B cell (primary cell): ENCODE data around the gene RPP14. TPM values are rescaled to one million over a fixed set of nuclear protein-coding genes. Genes with fewer than 3 reads are reported as not detected.

Experiments used
- ATAC-seq: fragments of 200-7000 bp; cut with Tn5 transposase; one replicate; pipeline ENCODE4 v1.10.0; 2021; ENCODE audit warnings: low read depth, mild to moderate bottlenecking, moderate number of reproducible peaks, moderate library complexity
- CTCF ChIA-PET: fragments of 350-600 bp; sonication (Branson Sonifier 250); formaldehyde crosslinking; loops from one replicate; lab custom pipeline; 2021; ENCODE audit warnings: antibody characterized with exemption, inconsistent platforms; lab: Charles Lee
- POLR2A ChIA-PET: fragments of 350-600 bp; sonication (Branson Sonifier 250); formaldehyde crosslinking; loops from one replicate; lab custom pipeline; 2021; ENCODE audit warnings: antibody characterized with exemption; lab: Charles Lee
- DNase-seq: peaks from one replicate; pipeline ENCODE4 v3.0.0; 2013
- H2AFZ ChIP-seq: 2 replicates; pipeline ENCODE4 v1.6.1; 2012; ENCODE audit warnings: mild to moderate bottlenecking, low read depth, low read length; ENCODE audit not compliant: insufficient read depth, poor library complexity, severe bottlenecking
- H3K27ac ChIP-seq, 2 donors: 1 replicate in 1 of 2; 2 replicates in 1 of 2; pipeline ENCODE4 v1.5.1; 2012 to 2013; ENCODE audit warnings: low read length in 2 of 2, mild to moderate bottlenecking in 2 of 2, moderate library complexity in 1 of 2
- H3K27me3 ChIP-seq, 4 experiments: fragments of 200-600 bp in 1 of 4; sonication (generic) in 1 of 4; replicated peaks in 1 of 4; 1 replicate in 2 of 4; 2 replicates in 2 of 4; pipeline versions ENCODE4 v1.6.1 to v1.7.0; 2013 to 2016; ENCODE audit warnings: low read length in 3 of 4, mild to moderate bottlenecking in 2 of 4, mixed read lengths in 1 of 4, moderate library complexity in 1 of 4; ENCODE audit not compliant: insufficient read depth in 4 of 4, control insufficient read depth in 3 of 4; ENCODE audit errors: control extremely low read depth in 1 of 4
- H3K36me3 ChIP-seq, 2 experiments: replicated peaks in 1 of 2; 1 replicate in 1 of 2; 2 replicates in 1 of 2; pipeline versions ENCODE4 v1.6.1 to v1.7.1; 2013; ENCODE audit warnings: low read length in 1 of 2; ENCODE audit not compliant: insufficient read depth in 2 of 2, control insufficient read depth in 1 of 2; ENCODE audit errors: control extremely low read depth in 1 of 2, extremely low read depth in 1 of 2
- H3K4me1 ChIP-seq, 2 donors: fragments of 200-600 bp in 1 of 2; sonication (generic) in 1 of 2; 1 replicate in 1 of 2; 2 replicates in 1 of 2; pipeline versions ENCODE4 v1.5.1 to v1.6.1; 2013 to 2017; ENCODE audit warnings: low read length in 2 of 2; ENCODE audit not compliant: control insufficient read depth in 2 of 2, insufficient read depth in 2 of 2
- H3K4me2 ChIP-seq: replicated peaks from 2 replicates; pipeline ENCODE3; 2012; ENCODE audit warnings: mild to moderate bottlenecking, low read depth, low read length; ENCODE audit not compliant: poor library complexity, severe bottlenecking
- H3K4me3 ChIP-seq, 5 experiments: fragments of 200-600 bp in 1 of 5; sonication (generic) in 1 of 5; 1 replicate in 3 of 5; 2 replicates in 2 of 5; pipeline versions ENCODE4 v1.5.1 to v1.7.0; 2011 to 2016; ENCODE audit warnings: low read length in 4 of 5, mild to moderate bottlenecking in 4 of 5, low read depth in 2 of 5, control low read depth in 1 of 5, moderate library complexity in 1 of 5; ENCODE audit not compliant: insufficient read depth in 1 of 5; ENCODE audit errors: control extremely low read depth in 1 of 5, extremely low read depth in 1 of 5
- H3K79me2 ChIP-seq: fragments of 200-600 bp; sonication (generic); one replicate; pipeline ENCODE4 v1.6.0; 2016; ENCODE audit warnings: low read length; ENCODE audit not compliant: control insufficient read depth, insufficient read depth
- H3K9ac ChIP-seq: fragments of 200-600 bp; sonication (generic); 2 replicates; pipeline ENCODE4 v1.6.1; 2017; ENCODE audit warnings: mild to moderate bottlenecking, low read length, moderate library complexity
- H3K9me3 ChIP-seq, 3 donors: one replicate each; pipeline versions ENCODE4 v1.6.1 to v1.7.1; 2013; ENCODE audit warnings: low read length in 2 of 3; ENCODE audit not compliant: control insufficient read depth in 2 of 3, insufficient read depth in 1 of 3; ENCODE audit errors: control extremely low read depth in 1 of 3
- H4K20me1 ChIP-seq: 2 replicates; pipeline ENCODE4 v1.6.0; 2012; ENCODE audit warnings: mild to moderate bottlenecking, low read length; ENCODE audit not compliant: insufficient read depth, control insufficient read depth, poor library complexity, severe bottlenecking
- H3K27ac Mint-ChIP-seq: one replicate; pipeline ENCODE4 v1.8.0; 2021; ENCODE audit warnings: mixed read lengths
- H3K27me3 Mint-ChIP-seq: one replicate; pipeline ENCODE4 v1.8.0; 2021; ENCODE audit warnings: mixed read lengths
- H3K4me1 Mint-ChIP-seq: one replicate; pipeline ENCODE4 v1.8.0; 2021; ENCODE audit warnings: mixed read lengths
- H3K4me3 Mint-ChIP-seq: one replicate; pipeline ENCODE4 v1.8.0; 2021; ENCODE audit warnings: mixed read lengths
- H3K9me3 Mint-ChIP-seq: one replicate; pipeline ENCODE4 v1.8.0; 2022; ENCODE audit warnings: mixed read lengths; ENCODE audit not compliant: insufficient read depth
- EZH2 ChIP-seq: IDR thresholded peaks from 2 replicates; pipeline ENCODE4 v1.6.1; 2012; ENCODE audit warnings: borderline replicate concordance, low read depth, mild to moderate bottlenecking, moderate library complexity, low read length; ENCODE audit not compliant: insufficient read depth, poor library complexity, severe bottlenecking
- WGBS: methylation state at CpG from one replicate; pipeline ENCODE4 v1.1.5; 2013; ENCODE audit warnings: missing lambda C conversion rate; ENCODE audit not compliant: insufficient coverage; 5-methylcytosine and 5-hydroxymethylcytosine counted together
- intact Hi-C: fragments of 100-400 bp; cut with micrococcal nuclease; formaldehyde crosslinking; loops from one replicate; pipeline ENCODE4 v1.10.0; 2022
- polyA plus RNA-seq: library from polyadenylated mRNA; depleted of rRNA; stranded (reverse); fragments of >200 nt; gene quantifications from 2 replicates; pipeline ENCODE4 v1.2.3, GENCODE V29; 2012
- total RNA-seq, 2 donors: library from RNA; stranded (reverse); fragments of 120-200 nt in 1 of 2; gene quantifications; 1 replicate in 1 of 2; 2 replicates in 1 of 2; pipeline versions ENCODE4 v1.2.3 to v1.2.4, GENCODE V29; 2013 to 2022
- TF ChIP-seq, protein P1 (sequence below): fragments of 200-600 bp; IDR thresholded peaks from one replicate; pipeline ENCODE4 v1.8.0; 2022; ENCODE audit warnings: antibody characterized with exemption, mild to moderate bottlenecking

The RPP14 gene
- total and polyA plus RNA-seq, 2 donors (not counting 1 experiment from before 2014, with no cell fraction given), result 4.7 to 17.9 TPM

DNA sequence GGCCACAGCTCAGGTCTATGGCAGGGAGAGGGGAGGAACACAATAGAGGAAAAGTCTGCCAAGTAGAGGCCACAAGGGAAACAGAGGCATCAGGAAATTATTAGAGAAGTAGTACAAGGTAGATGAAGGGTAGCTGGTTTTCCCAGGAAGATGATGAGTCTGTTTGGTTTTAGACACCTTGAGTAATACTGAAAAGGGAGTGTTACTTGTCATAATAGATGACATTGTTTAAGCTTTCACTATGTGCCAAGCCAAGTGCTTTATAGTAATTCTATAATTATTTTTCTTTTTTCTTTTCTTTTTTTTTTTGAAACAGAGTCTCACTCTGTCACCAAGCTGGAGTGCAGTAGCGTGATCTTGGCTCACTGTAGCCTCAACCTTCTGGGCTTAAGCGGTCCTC lies 40.3 kb downstream of the RPP14 start:
- Mint-ChIP-seq H3K27ac (peak overlapping the region; percentile 88), H3K4me3 (peak overlapping the region; percentile 51), H3K4me1 (peaks cover 82% of the 10 kb centered on the region), H3K9me3 (no peaks in the 10 kb centered on the region), H3K27me3 (no peaks in the 10 kb centered on the region)
- ChIA-PET CTCF (interaction anchor here (1.0 to 15.0 kb wide), 2 partner anchors 8 to 9 kb away, joined by 3 to 349 read pairs; partner anchors contain the start of gene PXK), POLR2A (interaction anchor here (0.7 to 2.2 kb wide), 2 partner anchors 12 to 14 kb away, joined by 3 to 10 read pairs; no protein-coding TSS in a partner anchor)
- WGBS, result no CpG with 5 or more reads among the region's 2 CpGs
- ATAC-seq, result no peak
- DNase-seq, result no peak
- Histone ChIP-seq H3K4me1 (peaks cover 86 to 89% of the 10 kb centered on the region in 2 donors), H2AFZ (no peak overlapping the region), H4K20me1 (no peaks in the 10 kb centered on the region), H3K36me3 (peaks cover 0 to 20% of the 10 kb centered on the region in 2 experiments), H3K27me3 (no peaks in the 10 kb centered on the region), H3K9ac (no peak overlapping the region), H3K27ac (peak overlapping the region; percentile 19 to 57), H3K9me3 (peaks cover 0 to 6% (median 0%) of the 10 kb centered on the region in 3 donors), H3K79me2 (peaks cover 77% of the 10 kb centered on the region), H3K4me3 (no peak overlapping the region), H3K4me2 (peak overlapping the region; percentile 27)
- intact Hi-C loops, result no loop called here
- TF ChIP-seq, protein P1, sequence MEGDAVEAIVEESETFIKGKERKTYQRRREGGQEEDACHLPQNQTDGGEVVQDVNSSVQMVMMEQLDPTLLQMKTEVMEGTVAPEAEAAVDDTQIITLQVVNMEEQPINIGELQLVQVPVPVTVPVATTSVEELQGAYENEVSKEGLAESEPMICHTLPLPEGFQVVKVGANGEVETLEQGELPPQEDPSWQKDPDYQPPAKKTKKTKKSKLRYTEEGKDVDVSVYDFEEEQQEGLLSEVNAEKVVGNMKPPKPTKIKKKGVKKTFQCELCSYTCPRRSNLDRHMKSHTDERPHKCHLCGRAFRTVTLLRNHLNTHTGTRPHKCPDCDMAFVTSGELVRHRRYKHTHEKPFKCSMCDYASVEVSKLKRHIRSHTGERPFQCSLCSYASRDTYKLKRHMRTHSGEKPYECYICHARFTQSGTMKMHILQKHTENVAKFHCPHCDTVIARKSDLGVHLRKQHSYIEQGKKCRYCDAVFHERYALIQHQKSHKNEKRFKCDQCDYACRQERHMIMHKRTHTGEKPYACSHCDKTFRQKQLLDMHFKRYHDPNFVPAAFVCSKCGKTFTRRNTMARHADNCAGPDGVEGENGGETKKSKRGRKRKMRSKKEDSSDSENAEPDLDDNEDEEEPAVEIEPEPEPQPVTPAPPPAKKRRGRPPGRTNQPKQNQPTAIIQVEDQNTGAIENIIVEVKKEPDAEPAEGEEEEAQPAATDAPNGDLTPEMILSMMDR, result no peak
- TF ChIP-seq EZH2, result no peak

DNA sequence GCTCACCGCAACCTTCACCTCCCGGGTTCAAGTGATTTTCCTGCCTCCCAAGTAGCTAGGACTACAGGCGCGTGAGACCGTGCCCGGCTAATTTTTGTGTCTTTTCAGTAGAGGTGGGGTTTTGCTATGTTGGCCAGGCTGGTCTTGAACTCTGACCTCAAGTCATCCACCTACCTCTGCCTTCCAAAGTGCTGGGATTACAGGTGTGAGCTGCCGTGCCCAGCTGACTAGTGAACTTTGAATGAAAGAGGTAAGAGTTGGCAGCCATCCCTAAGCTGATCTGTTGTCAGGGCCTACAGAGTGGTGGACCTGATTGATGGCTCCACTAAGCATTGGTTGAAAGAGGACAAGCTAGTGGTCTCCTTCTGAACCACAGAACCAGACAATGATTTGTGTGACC lies 41.9 kb downstream of the RPP14 start:
- POLR2A ChIA-PET, result interaction anchor here (0.7 to 1.5 kb wide), 3 partner anchors 8 to 13 kb away, joined by 3 to 4 read pairs (median 3); no protein-coding TSS in a partner anchor
- peaks cover 77% of the 10 kb centered on the region for H3K79me2 ChIP-seq
- H3K27me3 ChIP-seq, result no peaks in the 10 kb centered on the region
- no CpG with 5 or more reads among the region's 7 CpGs for WGBS
- H3K36me3 ChIP-seq, result peaks cover 0 to 22% of the 10 kb centered on the region in 2 experiments
- H3K4me1 ChIP-seq, result peaks cover 89 to 90% of the 10 kb centered on the region in 2 donors
- intact Hi-C loops, result loop anchor here (1.0 kb wide), 1 partner anchor 7 kb away; no protein-coding TSS in a partner anchor
- Mint-ChIP-seq H3K4me3 (peak overlapping the region; percentile 69), H3K9me3 (no peaks in the 10 kb centered on the region), H3K4me1 (peaks cover 87% of the 10 kb centered on the region), H3K27me3 (no peaks in the 10 kb centered on the region), H3K27ac (peak overlapping the region; percentile 92)
- peak overlapping the region; percentile 78 to 80 for H3K27ac ChIP-seq
- H3K9ac ChIP-seq, result peak overlapping the region; percentile 26
- H3K4me2 ChIP-seq, result peak overlapping the region; percentile 39
- no peak for ATAC-seq
- no peak for TF ChIP-seq EZH2
- TF ChIP-seq, protein P1, result no peak
- DNase-seq, result no peak
- peak overlapping the region in 1 of 5 experiments; percentile 15 for H3K4me3 ChIP-seq
- no peaks in the 10 kb centered on the region for H4K20me1 ChIP-seq
- CTCF ChIA-PET, result interaction anchor here (1.6 to 15.0 kb wide), 4 partner anchors 11 to 143 kb away, joined by 4 to 349 read pairs (median 10); partner anchors contain the start of genes HTD2, KCTD6, PXK and RPP14
- H3K9me3 ChIP-seq, result peaks cover 0 to 9% (median 0%) of the 10 kb centered on the region in 3 donors
- no peak overlapping the region for H2AFZ ChIP-seq
